HepG2 (cell line): ENCODE measurements around the gene MXRA7. TPM values are rescaled to one million over a fixed set of nuclear protein-coding genes. Genes with fewer than 3 reads are reported as not detected.

Experiments used
- ARNT2 ChIP-seq: sonication (generic); formaldehyde crosslinking; IDR thresholded peaks from 2 replicates; pipeline ENCODE4 v1.8.0; 2022; ENCODE audit warnings: mild to moderate bottlenecking, low read depth, missing genetic modification reagents, moderate library complexity
- ARNTL ChIP-seq: sonication (generic); formaldehyde crosslinking; IDR thresholded peaks from 2 replicates; pipeline ENCODE4 v1.4.0; 2020; ENCODE audit warnings: mild to moderate bottlenecking, missing genetic modification reagents
- CENPBD1 ChIP-seq: sonication (generic); formaldehyde crosslinking; IDR thresholded peaks from 2 replicates; pipeline ENCODE4 v1.8.0; 2022; ENCODE audit warnings: missing genetic modification reagents, low read depth, mild to moderate bottlenecking, borderline replicate concordance
- CENPT ChIP-seq: sonication (generic); formaldehyde crosslinking; IDR thresholded peaks from 2 replicates; pipeline ENCODE4 v1.8.0; 2022; ENCODE audit warnings: low read depth, mild to moderate bottlenecking, moderate library complexity, missing genetic modification reagents
- CERS6 ChIP-seq: sonication (generic); formaldehyde crosslinking; IDR thresholded peaks from 2 replicates; pipeline ENCODE4 v1.5.0; 2020; ENCODE audit warnings: missing genetic modification reagents
- GABPB1 ChIP-seq: IDR thresholded peaks from 2 replicates; pipeline ENCODE4 v1.6.1; 2016; ENCODE audit warnings: mild to moderate bottlenecking, missing genetic modification reagents, moderate library complexity, missing compliant biosample characterization
- HMG20A ChIP-seq: IDR thresholded peaks from 2 replicates; pipeline ENCODE4 v1.6.1; 2016; ENCODE audit warnings: borderline replicate concordance
- HOXA5 ChIP-seq: sonication (generic); formaldehyde crosslinking; IDR thresholded peaks from 2 replicates; pipeline ENCODE4 v1.4.0; 2020; ENCODE audit warnings: missing genetic modification reagents
- KLF11 ChIP-seq: IDR thresholded peaks from 2 replicates; pipeline ENCODE4 v1.6.1; 2016; ENCODE audit warnings: missing compliant biosample characterization
- MLLT10 ChIP-seq: sonication (generic); formaldehyde crosslinking; IDR thresholded peaks from 2 replicates; pipeline ENCODE4 v1.4.0; 2020; ENCODE audit warnings: missing genetic modification reagents
- NFYC ChIP-seq: IDR thresholded peaks from 2 replicates; pipeline ENCODE4 v1.6.1; 2016; ENCODE audit warnings: missing genetic modification reagents, missing compliant biosample characterization
- PHF21A ChIP-seq: sonication (generic); formaldehyde crosslinking; IDR thresholded peaks from 2 replicates; pipeline ENCODE4 v1.5.0; 2020; ENCODE audit warnings: mild to moderate bottlenecking, missing genetic modification reagents
- PTBP1 ChIP-seq: fragments of 200-400 bp; formaldehyde crosslinking; IDR thresholded peaks from 2 replicates; pipeline ENCODE4 v1.6.1; 2018; ENCODE audit warnings: low read length, low read depth; ENCODE audit not compliant: poor library complexity, severe bottlenecking
- ZBTB21 ChIP-seq: sonication (generic); formaldehyde crosslinking; IDR thresholded peaks from 2 replicates; pipeline ENCODE4 v1.4.0; 2020; ENCODE audit warnings: missing genetic modification reagents
- ZBTB26 ChIP-seq: IDR thresholded peaks from 2 replicates; pipeline ENCODE4 v1.6.1; 2016; ENCODE audit warnings: missing compliant biosample characterization, missing genetic modification reagents, borderline replicate concordance
- ZC3H4 ChIP-seq: sonication (generic); formaldehyde crosslinking; IDR thresholded peaks from 2 replicates; pipeline ENCODE4 v1.4.0; 2020; ENCODE audit warnings: missing genetic modification reagents, borderline replicate concordance
- ZNF24 ChIP-seq: fragments of 450-650 bp; IDR thresholded peaks from 2 replicates; pipeline ENCODE4 v1.6.1; 2017; ENCODE audit warnings: antibody characterized with exemption, mild to moderate bottlenecking
- ZNF331 ChIP-seq: sonication (generic); formaldehyde crosslinking; IDR thresholded peaks from 2 replicates; pipeline ENCODE4 v1.4.0; 2020; ENCODE audit warnings: missing genetic modification reagents
- ZNF510 ChIP-seq: sonication (generic); formaldehyde crosslinking; IDR thresholded peaks from 2 replicates; pipeline ENCODE4 v1.4.0; 2020; ENCODE audit warnings: low read depth, mild to moderate bottlenecking, missing genetic modification reagents
- ZNF773 ChIP-seq: sonication (generic); formaldehyde crosslinking; IDR thresholded peaks from 2 replicates; pipeline ENCODE4 v1.4.0; 2020; ENCODE audit warnings: missing genetic modification reagents, borderline replicate concordance
- ZNF784 ChIP-seq: sonication (generic); formaldehyde crosslinking; IDR thresholded peaks from 2 replicates; pipeline ENCODE4 v1.5.1; 2020; ENCODE audit warnings: missing genetic modification reagents, mild to moderate bottlenecking, borderline replicate concordance
- ZNF883 ChIP-seq: sonication (generic); formaldehyde crosslinking; IDR thresholded peaks from 2 replicates; pipeline ENCODE4 v1.5.1; 2020; ENCODE audit warnings: mild to moderate bottlenecking, missing genetic modification reagents; ENCODE audit errors: not compliant biosample characterization
- polyA plus RNA-seq, 8 experiments: library from polyadenylated mRNA; depleted of rRNA in 3 of 8; stranded (reverse) in 7 of 8; unstranded in 1 of 8; fragments of >200 nt; fragmentation: Illumina TruSeq in 4 of 8; extraction: Trizol in 4 of 8; gene quantifications; 2 replicates each; pipeline versions ENCODE4 v1.2.1 to v1.2.3, GENCODE V29; 2011 to 2016; ENCODE audit warnings: low read depth in 4 of 8, missing spikeins in 1 of 8, mixed read lengths in 1 of 8; ENCODE audit not compliant: insufficient read depth in 1 of 8
- total RNA-seq, 5 experiments: library from RNA; depleted of rRNA; stranded (reverse); fragments of >200 nt; fragmentation: Illumina TruSeq; extraction: Trizol; gene quantifications; 2 replicates each; pipeline ENCODE4 v1.2.3, GENCODE V29; 2016; ENCODE audit warnings: low read depth in 1 of 5
- TF ChIP-seq, protein P1 (sequence below): sonication (generic); formaldehyde crosslinking; IDR thresholded peaks from 2 replicates; pipeline ENCODE4 v1.5.0; 2020; ENCODE audit warnings: missing genetic modification reagents
- TF ChIP-seq, protein P2 (sequence below): IDR thresholded peaks from 2 replicates; pipeline ENCODE4 v1.6.1; 2016; ENCODE audit warnings: missing biosample characterization, missing genetic modification reagents, low read depth

The MXRA7 gene
- total and polyA plus RNA-seq, 2 of the 13 experiments (the other 11 are each of a cell fraction or from before 2014, with no cell fraction given) = 44.8 to 112 TPM

GRCh38 chr17:76691379-76692191, 19.2 kb downstream of the MXRA7 start (continued):
- TF ChIP-seq ARNT2 (CRISPR knock-in tag) (no peak), ZNF773 (CRISPR knock-in tag) (no peak), ZBTB21 (CRISPR knock-in tag) (no peak), ZNF24 (0 out of 2 replicates have a peak, but pooled peaks have one; percentile 22), CENPBD1 (CRISPR knock-in tag) (no peak), HOXA5 (0 out of 2 replicates have a peak, but pooled peaks have one; percentile 5), ZBTB26 (peak; percentile 50; the same call in 1 of the 2 replicates), ZNF784 (CRISPR knock-in tag) (peak; percentile 14; the same call in 1 of the 2 replicates), ZNF331 (CRISPR knock-in tag) (peak; percentile 10; the same call in 1 of the 2 replicates), ARNTL (CRISPR knock-in tag) (peak; percentile 35; the same call in 1 of the 2 replicates), ZNF883 (CRISPR knock-in tag) (peak; percentile 17), CERS6 (CRISPR knock-in tag) (no peak), ZNF510 (CRISPR knock-in tag) (no peak; the same call in 1 of the 2 replicates), CENPT (CRISPR knock-in tag) (no peak), PHF21A (peak; percentile 92), MLLT10 (CRISPR knock-in tag) (no peak), NFYC (no peak), ZC3H4 (CRISPR knock-in tag) (no peak), HMG20A (CRISPR knock-in tag) (peak; percentile 77; the same call in 1 of the 2 replicates), PTBP1 (no peak), GABPB1 (CRISPR knock-in tag) (peak; percentile 23; the same call in 1 of the 2 replicates), KLF11 (CRISPR knock-in tag) (0 out of 2 replicates have a peak, but pooled peaks have one; percentile 47)
- TF ChIP-seq, protein P1, sequence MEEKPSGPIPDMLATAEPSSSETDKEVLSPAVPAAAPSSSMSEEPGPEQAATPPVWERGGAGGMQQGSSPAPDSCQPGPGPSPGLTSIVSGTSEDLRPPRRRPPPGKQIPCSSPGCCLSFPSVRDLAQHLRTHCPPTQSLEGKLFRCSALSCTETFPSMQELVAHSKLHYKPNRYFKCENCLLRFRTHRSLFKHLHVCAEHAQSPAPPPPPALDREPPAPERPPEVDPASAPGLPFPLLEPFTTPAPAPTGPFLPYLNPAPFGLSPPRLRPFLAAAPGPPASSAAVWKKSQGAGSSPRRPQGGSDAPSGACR = no peak
- TF ChIP-seq, protein P2, sequence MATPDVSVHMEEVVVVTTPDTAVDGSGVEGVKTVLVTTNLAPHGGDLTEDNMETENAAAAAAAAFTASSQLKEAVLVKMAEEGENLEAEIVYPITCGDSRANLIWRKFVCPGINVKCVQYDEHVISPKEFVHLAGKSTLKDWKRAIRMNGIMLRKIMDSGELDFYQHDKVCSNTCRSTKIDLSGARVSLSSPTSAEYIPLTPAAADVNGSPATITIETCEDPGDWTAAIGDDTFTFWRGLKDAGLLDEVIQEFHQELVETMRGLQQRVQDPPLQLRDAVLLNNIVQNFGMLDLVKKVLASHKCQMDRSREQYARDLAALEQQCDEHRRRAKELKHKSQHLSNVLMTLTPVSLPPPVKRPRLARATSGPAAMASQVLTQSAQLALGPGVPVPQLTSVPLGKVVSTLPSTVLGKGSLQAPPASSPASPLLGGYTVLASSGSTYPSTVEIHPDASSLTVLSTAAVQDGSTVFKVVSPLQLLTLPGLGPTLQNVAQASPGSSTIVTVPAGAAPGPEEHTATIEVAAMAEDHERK (CRISPR knock-in tag) = no peak
